OCI-LY1 (cell line): Measurements from ENCODE around the gene MRPS10.
"Not testable (repeated sequence)": the region's sequence is repeated elsewhere in the genome, so short reads cannot be mapped to it uniquely, and the experiment has no call there.

Source experiments
- H2AFZ ChIP-seq: fragments of 200-600 bp; sonication (generic), shearing (Covaris generic); 2 replicates; pipeline ENCODE4 v1.6.0; 2014; ENCODE audit warnings: antibody characterized with exemption, mild to moderate bottlenecking, low read length
- H3F3A ChIP-seq: fragments of 200-600 bp; sonication (generic), shearing (Covaris generic); 2 replicates; pipeline ENCODE4 v1.6.0; 2014; ENCODE audit warnings: mild to moderate bottlenecking, antibody characterized with exemption, low read length, moderate library complexity; ENCODE audit not compliant: insufficient read depth
- H3K27ac ChIP-seq: fragments of 200-600 bp; sonication (generic); 2 replicates; pipeline ENCODE4 v1.5.1; 2014; ENCODE audit warnings: low read length, mixed run types, mild to moderate bottlenecking, low read depth; ENCODE audit not compliant: poor library complexity, severe bottlenecking
- H3K27me3 ChIP-seq: fragments of 200-600 bp; sonication (generic); 2 replicates; pipeline ENCODE4 v1.6.0; 2014; ENCODE audit warnings: antibody characterized with exemption, mild to moderate bottlenecking, low read length, moderate library complexity; ENCODE audit not compliant: insufficient read depth
- H3K36me3 ChIP-seq: fragments of 200-600 bp; sonication (generic); 2 replicates; pipeline ENCODE4 v1.6.1; 2014; ENCODE audit warnings: mild to moderate bottlenecking, antibody characterized with exemption, low read length, moderate library complexity, mixed read lengths; ENCODE audit not compliant: insufficient read depth
- H3K4me1 ChIP-seq: fragments of 200-600 bp; sonication (generic); 2 replicates; pipeline ENCODE4 v1.5.1; 2014; ENCODE audit warnings: mild to moderate bottlenecking, low read length, moderate library complexity; ENCODE audit not compliant: insufficient read depth, severe bottlenecking
- H3K4me2 ChIP-seq: fragments of 200-600 bp; sonication (generic), shearing (Covaris generic); 2 replicates; pipeline ENCODE4 v1.6.1; 2014; ENCODE audit warnings: low read length
- H3K4me3 ChIP-seq: fragments of 200-600 bp; sonication (generic); 2 replicates; pipeline ENCODE4 v1.5.1; 2014; ENCODE audit warnings: low read length, low read depth, mild to moderate bottlenecking, mixed read lengths; ENCODE audit not compliant: poor library complexity, severe bottlenecking
- H3K79me2 ChIP-seq: fragments of 200-600 bp; shearing (Covaris generic); 2 replicates; pipeline ENCODE4 v1.6.1; 2016; ENCODE audit warnings: mixed run types, low read length, mixed read lengths; ENCODE audit not compliant: insufficient read depth
- H3K9ac ChIP-seq: fragments of 200-600 bp; sonication (generic), shearing (Covaris generic); 2 replicates; pipeline ENCODE4 v1.6.1; 2014; ENCODE audit warnings: mild to moderate bottlenecking, low read length, mixed read lengths
- H3K9me2 ChIP-seq: fragments of 200-600 bp; sonication (generic), shearing (Covaris generic); 2 replicates; pipeline ENCODE4 v1.6.1; 2014; ENCODE audit warnings: low read depth, mild to moderate bottlenecking, low read length, mixed read lengths
- H3K9me3 ChIP-seq: fragments of 200-600 bp; shearing (Covaris generic); 2 replicates; pipeline ENCODE4 v1.6.1; 2014; ENCODE audit warnings: low read length, mixed read lengths
- H4K20me1 ChIP-seq: fragments of 200-600 bp; sonication (generic), shearing (Covaris generic); 2 replicates; pipeline ENCODE4 v1.6.0; 2016; ENCODE audit warnings: mild to moderate bottlenecking, low read length; ENCODE audit not compliant: insufficient read depth
- CTCF ChIP-seq: fragments of 200-600 bp; sonication (generic), shearing (Covaris generic); IDR thresholded peaks from 2 replicates; pipeline ENCODE4 v1.5.1; 2017; ENCODE audit warnings: mild to moderate bottlenecking, antibody characterized with exemption, low read length, moderate library complexity, mixed read lengths
- EZH2 ChIP-seq: fragments of 200-600 bp; sonication (generic), shearing (Covaris generic); IDR thresholded peaks from 2 replicates; pipeline ENCODE4 v1.8.0; 2017; ENCODE audit warnings: borderline replicate concordance, mixed run types, mild to moderate bottlenecking, antibody characterized with exemption, low read length, moderate library complexity, mixed read lengths

Gene MRPS10

GRCh38 chr6:42175860-42176259, 41.8 kb downstream of the MRPS10 start:
- Histone ChIP-seq H2AFZ (no peak overlapping the region), H3K36me3 (no peaks in the 10 kb centered on the region), H3F3A (no peaks in the 10 kb centered on the region), H3K4me2 (no peak overlapping the region), H3K27ac (no peak overlapping the region), H3K9me3 (no peaks in the 10 kb centered on the region), H4K20me1 (no peaks in the 10 kb centered on the region), H3K79me2 (no peaks in the 10 kb centered on the region), H3K4me1 (peaks cover 6% of the 10 kb centered on the region), H3K27me3 (peaks cover 3% of the 10 kb centered on the region; the same call in 1 of the 2 replicates), H3K4me3 (no peak overlapping the region), H3K9ac (no peak overlapping the region), H3K9me2 (no peaks in the 10 kb centered on the region)
- TF ChIP-seq CTCF (peak; percentile 46; the same call in 1 of the 2 replicates), EZH2 (no peak)

GRCh38 chr6:42173101-42173500, 44.6 kb downstream of the MRPS10 start, which contains the start of gene GUCA1A:
TSS of gene GUCA1A (plus strand) at chr6:42173364. CDS start at chr6:42173614, 250 bp downstream.
- Histone ChIP-seq H3K4me1 (peaks cover 3% of the 10 kb centered on the region), H3K4me2 (no peak within 1 kb of the TSS), H3K9ac (no peak within 1 kb of the TSS), H3K36me3 (no peaks in the 10 kb centered on the region), H3F3A (no peaks in the 10 kb centered on the region), H3K27me3 (peaks cover 7% of the 10 kb centered on the region; the same call in 1 of the 2 replicates), H2AFZ (no peak within 1 kb of the TSS), H3K9me3 (no peaks in the 10 kb centered on the region), H3K9me2 (no peaks in the 10 kb centered on the region), H3K79me2 (no peaks in the 10 kb centered on the region), H4K20me1 (no peaks in the 10 kb centered on the region), H3K27ac (no peak within 1 kb of the TSS), H3K4me3 (no peak within 1 kb of the TSS)
- TF ChIP-seq CTCF: no peak
- no peak for TF ChIP-seq EZH2

- H3K4me3 ChIP-seq: no peak overlapping the region
- no peaks in the 10 kb centered on the region for H3F3A ChIP-seq
- H3K79me2 ChIP-seq: no peaks in the 10 kb centered on the region
- peaks cover 7% of the 10 kb centered on the region; the same call in 1 of the 2 replicates for H3K27me3 ChIP-seq
- no peak overlapping the region for H3K9ac ChIP-seq
- no peak overlapping the region for H3K27ac ChIP-seq
- no peak overlapping the region for H3K4me2 ChIP-seq
- H4K20me1 ChIP-seq: no peaks in the 10 kb centered on the region
- no peak overlapping the region for H2AFZ ChIP-seq
- no peaks in the 10 kb centered on the region for H3K4me1 ChIP-seq
- TF ChIP-seq EZH2 (no peak), CTCF (no peak)
- no peaks in the 10 kb centered on the region for H3K36me3 ChIP-seq
- no peaks in the 10 kb centered on the region for H3K9me3 ChIP-seq
- no peaks in the 10 kb centered on the region for H3K9me2 ChIP-seq
These were observed 45.7 kb downstream of the MRPS10 start for GRCh38 chr6:42171813-42172581.

GRCh38 chr6:42169780-42170179, 47.9 kb downstream of the MRPS10 start:
- not testable (repeated sequence) for H3K27me3 ChIP-seq, H3K4me1 ChIP-seq, H3K9ac ChIP-seq, H3K9me3 ChIP-seq, H2AFZ ChIP-seq, H3K79me2 ChIP-seq, H3K27ac ChIP-seq, H3F3A ChIP-seq, H3K4me2 ChIP-seq, H4K20me1 ChIP-seq, H3K4me3 ChIP-seq, H3K36me3 ChIP-seq, H3K9me2 ChIP-seq
